ENCODE data around the gene WIPF1.

Gene WIPF1

GRCh38 chr2:174529916-174530315 is 67.7 kb downstream of the WIPF1 start:
- no peak for DNase-seq

DNA sequence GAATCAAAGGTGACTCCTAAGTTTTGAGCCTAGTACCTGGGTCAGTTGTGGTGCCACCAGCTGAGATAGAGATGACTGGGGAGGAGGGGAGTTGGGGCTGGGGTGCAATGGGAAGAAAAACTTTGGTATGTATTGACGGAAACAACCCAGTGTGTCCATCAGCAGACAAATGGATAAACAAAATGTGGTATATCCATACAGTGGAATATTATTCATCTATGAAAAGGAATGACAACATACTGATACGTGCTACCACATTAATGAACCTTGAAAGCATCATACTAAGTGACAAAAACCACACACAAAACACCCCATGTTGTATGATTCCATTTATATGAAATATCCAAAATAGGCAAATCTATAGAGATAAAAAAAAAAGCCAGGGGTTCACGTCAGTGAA is 69.6 kb downstream of the WIPF1 start:
- no peak for DNase-seq

GRCh38 chr2:174527101-174527721 is 70.4 kb downstream of the WIPF1 start:
- no peak for DNase-seq

GRCh38 chr2:174524527-174524926 is 73.1 kb downstream of the WIPF1 start:
- DNase-seq: no peak

DNA sequence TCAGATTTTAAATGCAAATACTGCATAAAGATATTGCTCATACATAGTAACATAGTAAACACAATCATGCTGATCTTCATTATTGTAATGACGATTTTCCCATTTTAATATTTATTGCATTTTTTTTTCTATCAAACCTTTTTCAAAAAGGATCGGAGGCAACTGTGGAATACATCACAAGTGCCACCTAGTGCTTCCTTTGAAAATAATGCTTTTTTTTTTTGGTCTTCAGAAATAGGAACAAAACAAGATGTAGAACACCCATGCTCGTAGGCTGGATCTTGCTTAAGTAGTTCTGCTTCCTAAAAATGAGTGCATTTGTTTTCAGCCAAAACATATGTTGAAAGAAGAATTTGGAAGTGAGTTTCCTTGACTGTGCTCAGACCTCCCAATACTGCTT is 75.1 kb downstream of the WIPF1 start:
- DNase-seq: no peak

- DNase-seq: no peak
These were observed 79.2 kb downstream of the WIPF1 start for GRCh38 chr2:174518395-174518794.

- no peak for DNase-seq
These were observed 80.9 kb downstream of the WIPF1 start for GRCh38 chr2:174516501-174517378.

DNA sequence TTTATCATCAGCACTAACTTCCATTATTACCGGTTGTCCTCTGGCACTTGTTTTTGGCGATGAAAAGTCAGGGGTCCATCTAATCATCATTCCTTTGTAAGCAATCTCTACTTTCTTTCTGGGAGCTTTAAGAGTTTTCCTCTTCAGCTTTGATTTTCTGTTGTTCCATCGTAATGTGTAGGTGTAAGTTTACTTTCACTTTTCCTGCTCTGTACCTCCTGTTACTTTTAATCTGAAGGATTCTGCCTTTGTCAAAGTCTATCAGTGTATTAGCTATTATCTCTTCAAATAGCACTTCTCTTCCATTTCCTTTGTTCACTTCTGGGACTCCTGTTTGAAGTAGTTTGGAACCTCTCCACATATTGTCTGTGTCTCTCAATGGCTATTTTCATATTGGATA is 85.3 kb downstream of the WIPF1 start:
- no peak for DNase-seq

DNA sequence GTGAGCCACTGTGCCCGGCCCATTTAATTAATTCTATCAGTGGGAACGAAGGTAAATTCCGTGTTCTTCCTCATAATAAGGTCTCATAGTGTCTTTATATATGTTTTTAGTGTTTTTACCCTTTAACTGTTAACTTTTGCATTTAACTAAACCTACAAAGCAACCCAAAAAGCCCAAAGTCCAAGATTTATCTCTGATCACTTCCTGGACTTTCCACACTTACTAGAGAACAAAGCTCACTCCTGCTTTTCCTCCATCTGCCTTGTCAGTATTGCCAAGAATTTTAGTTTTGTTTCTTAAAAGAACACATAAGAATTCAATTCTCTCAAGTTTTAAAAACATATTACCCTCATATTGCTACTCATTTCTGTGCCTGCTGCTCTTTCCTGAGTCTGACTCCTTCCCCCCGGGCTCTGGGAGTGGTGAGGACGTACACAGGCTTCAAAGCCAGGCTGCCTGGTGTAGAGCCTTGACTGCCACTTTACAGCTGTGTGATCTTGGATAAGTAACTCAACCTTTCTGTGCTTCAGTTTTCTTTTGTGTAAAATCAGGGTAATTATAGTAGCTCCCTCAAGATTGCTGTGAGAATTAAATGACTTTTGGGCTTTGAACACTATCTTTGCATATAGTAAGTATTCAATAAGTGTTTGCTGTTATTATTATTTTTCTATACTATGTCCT is 85.9 kb downstream of the WIPF1 start:
- DNase-seq: no peak

DNA sequence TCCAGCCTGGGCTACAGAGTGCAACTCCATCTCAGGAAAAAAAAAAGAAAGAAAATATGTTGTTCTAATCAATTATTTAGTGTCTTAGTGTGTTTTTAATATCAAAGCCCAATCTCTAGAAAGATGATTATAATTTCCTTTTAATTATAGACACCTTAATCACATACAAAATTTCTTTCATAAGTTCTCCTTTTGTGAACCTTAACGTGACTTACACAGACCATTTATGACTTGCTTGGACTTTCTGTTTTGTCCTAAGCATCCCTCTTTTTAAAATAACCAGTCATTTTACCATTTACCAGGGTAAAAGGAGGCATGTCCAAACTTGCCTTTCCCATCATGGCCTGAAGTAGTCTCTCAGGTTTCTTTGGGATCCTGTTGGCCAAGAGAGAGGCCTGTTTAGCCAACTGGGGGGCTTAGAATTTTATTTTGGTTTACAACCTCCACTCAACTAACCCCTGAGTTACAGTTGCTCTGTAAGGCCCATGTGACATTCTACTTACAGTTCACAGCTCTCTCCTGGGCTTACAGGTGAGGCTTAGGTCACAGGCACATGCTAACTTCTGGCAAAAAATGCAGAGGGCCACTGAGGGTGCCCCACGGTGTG is 86.9 kb downstream of the WIPF1 start:
- no peak for DNase-seq

All from right hindlimb (tissue), 1 donor.